ENCODE results near the gene SEL1L2.

GRCh38 chr20:13913572-13913971 lies 76.8 kb downstream of the SEL1L2 start:
- TF ChIP-seq CTCF (IDR thresholded peaks at IDR 0.05): no peak
- no peak for TF ChIP-seq POLR2AphosphoS5 (IDR thresholded peaks at IDR 0.05)
